ENCODE data around the gene MTTP. TPM values are rescaled to one million over a fixed set of nuclear protein-coding genes. Genes with fewer than 3 reads are reported as not detected.

MTTP gene
- total and polyA plus RNA-seq, 2 experiments from 2014 or later = 0.08 to 0.14 TPM

- ATAC-seq (no peak), DNase-seq (ENCODE audit: low spot score) (no peak)
- no peaks in the 10 kb centered on the region for H3K9me3 Mint-ChIP-seq
- no peak overlapping the region for H3K27ac Mint-ChIP-seq
- Histone ChIP-seq H3K4me2 (no peak overlapping the region), H3K27ac (ENCODE audit: low read depth) (no peak overlapping the region), H4K20me1 (replicated peaks; ENCODE audit: insufficient read depth) (no peaks in the 10 kb centered on the region), H2AFZ (no peak overlapping the region), H3K27me3 (ENCODE audit: insufficient read depth) (no peaks in the 10 kb centered on the region), H3F3A (replicated peaks; ENCODE audit: low read depth) (no peaks in the 10 kb centered on the region), H3K4me1 (ENCODE audit: insufficient read depth) (no peaks in the 10 kb centered on the region; the same call in 1 of the 2 replicates), H3K4me3 (no peak overlapping the region), H3K9me2 (ENCODE audit: insufficient read depth) (no peaks in the 10 kb centered on the region), H3K36me3 (ENCODE audit: insufficient read depth) (no peaks in the 10 kb centered on the region), H3K79me2 (replicated peaks; ENCODE audit: insufficient read depth) (no peaks in the 10 kb centered on the region)
- no peak for TF ChIP-seq JUNB (IDR thresholded peaks at IDR 0.05; ENCODE audit: unreplicated experiment)
- TF ChIP-seq, protein P1, sequence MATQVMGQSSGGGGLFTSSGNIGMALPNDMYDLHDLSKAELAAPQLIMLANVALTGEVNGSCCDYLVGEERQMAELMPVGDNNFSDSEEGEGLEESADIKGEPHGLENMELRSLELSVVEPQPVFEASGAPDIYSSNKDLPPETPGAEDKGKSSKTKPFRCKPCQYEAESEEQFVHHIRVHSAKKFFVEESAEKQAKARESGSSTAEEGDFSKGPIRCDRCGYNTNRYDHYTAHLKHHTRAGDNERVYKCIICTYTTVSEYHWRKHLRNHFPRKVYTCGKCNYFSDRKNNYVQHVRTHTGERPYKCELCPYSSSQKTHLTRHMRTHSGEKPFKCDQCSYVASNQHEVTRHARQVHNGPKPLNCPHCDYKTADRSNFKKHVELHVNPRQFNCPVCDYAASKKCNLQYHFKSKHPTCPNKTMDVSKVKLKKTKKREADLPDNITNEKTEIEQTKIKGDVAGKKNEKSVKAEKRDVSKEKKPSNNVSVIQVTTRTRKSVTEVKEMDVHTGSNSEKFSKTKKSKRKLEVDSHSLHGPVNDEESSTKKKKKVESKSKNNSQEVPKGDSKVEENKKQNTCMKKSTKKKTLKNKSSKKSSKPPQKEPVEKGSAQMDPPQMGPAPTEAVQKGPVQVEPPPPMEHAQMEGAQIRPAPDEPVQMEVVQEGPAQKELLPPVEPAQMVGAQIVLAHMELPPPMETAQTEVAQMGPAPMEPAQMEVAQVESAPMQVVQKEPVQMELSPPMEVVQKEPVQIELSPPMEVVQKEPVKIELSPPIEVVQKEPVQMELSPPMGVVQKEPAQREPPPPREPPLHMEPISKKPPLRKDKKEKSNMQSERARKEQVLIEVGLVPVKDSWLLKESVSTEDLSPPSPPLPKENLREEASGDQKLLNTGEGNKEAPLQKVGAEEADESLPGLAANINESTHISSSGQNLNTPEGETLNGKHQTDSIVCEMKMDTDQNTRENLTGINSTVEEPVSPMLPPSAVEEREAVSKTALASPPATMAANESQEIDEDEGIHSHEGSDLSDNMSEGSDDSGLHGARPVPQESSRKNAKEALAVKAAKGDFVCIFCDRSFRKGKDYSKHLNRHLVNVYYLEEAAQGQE (IDR thresholded peaks at IDR 0.05; ENCODE audit: unreplicated experiment) = no peak
- no peak for TF ChIP-seq ZNF462 (CRISPR knock-in tag; IDR thresholded peaks at IDR 0.05)
- no peak for TF ChIP-seq STAT1 (IDR thresholded peaks at IDR 0.05; ENCODE audit: unreplicated experiment)
- TF ChIP-seq, protein P2, sequence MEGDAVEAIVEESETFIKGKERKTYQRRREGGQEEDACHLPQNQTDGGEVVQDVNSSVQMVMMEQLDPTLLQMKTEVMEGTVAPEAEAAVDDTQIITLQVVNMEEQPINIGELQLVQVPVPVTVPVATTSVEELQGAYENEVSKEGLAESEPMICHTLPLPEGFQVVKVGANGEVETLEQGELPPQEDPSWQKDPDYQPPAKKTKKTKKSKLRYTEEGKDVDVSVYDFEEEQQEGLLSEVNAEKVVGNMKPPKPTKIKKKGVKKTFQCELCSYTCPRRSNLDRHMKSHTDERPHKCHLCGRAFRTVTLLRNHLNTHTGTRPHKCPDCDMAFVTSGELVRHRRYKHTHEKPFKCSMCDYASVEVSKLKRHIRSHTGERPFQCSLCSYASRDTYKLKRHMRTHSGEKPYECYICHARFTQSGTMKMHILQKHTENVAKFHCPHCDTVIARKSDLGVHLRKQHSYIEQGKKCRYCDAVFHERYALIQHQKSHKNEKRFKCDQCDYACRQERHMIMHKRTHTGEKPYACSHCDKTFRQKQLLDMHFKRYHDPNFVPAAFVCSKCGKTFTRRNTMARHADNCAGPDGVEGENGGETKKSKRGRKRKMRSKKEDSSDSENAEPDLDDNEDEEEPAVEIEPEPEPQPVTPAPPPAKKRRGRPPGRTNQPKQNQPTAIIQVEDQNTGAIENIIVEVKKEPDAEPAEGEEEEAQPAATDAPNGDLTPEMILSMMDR (conservative IDR thresholded peaks at IDR 0.05; ENCODE audit: low read depth in 2 of 2) = no peak
- no peak for TF ChIP-seq NANOG (IDR thresholded peaks at IDR 0.05; ENCODE audit: borderline replicate concordance)
- no peak for TF ChIP-seq POLR2AphosphoS5 (IDR thresholded peaks at IDR 0.05; ENCODE audit: low read depth)
- no peak for TF ChIP-seq ZNF331 (CRISPR knock-in tag; IDR thresholded peaks at IDR 0.05; ENCODE audit: low read depth)
- TF ChIP-seq ZNF114 (CRISPR knock-in tag; IDR thresholded peaks at IDR 0.05) = no peak
- TF ChIP-seq EZH2 (IDR thresholded peaks at IDR 0.05; ENCODE audit: low read depth, unreplicated experiment) = no peak
- TF ChIP-seq CREB1 (CRISPR knock-in tag; IDR thresholded peaks at IDR 0.05; ENCODE audit: low read depth) = no peak
- TF ChIP-seq EZH2phosphoT487 (IDR thresholded peaks at IDR 0.05; ENCODE audit: unreplicated experiment) = no peak
- TF ChIP-seq ETS1 (IDR thresholded peaks at IDR 0.05) = no peak
- H3K36me3 Mint-ChIP-seq (ENCODE audit: low read depth) = no peaks in the 10 kb centered on the region
- no peaks in the 10 kb centered on the region for H3K27me3 Mint-ChIP-seq (ENCODE audit: insufficient read depth, low read depth, poor library complexity)
- H3K4me3 Mint-ChIP-seq = no peak overlapping the region
- H3K4me1 Mint-ChIP-seq = peaks cover 15% of the 10 kb centered on the region
Measured at GRCh38 chr4:99633772-99634171, 59.1 kb downstream of the MTTP start.
